Panc1 (cell line): ENCODE results near the gene SLFN12L. TPM values are rescaled to one million over a fixed set of nuclear protein-coding genes. Genes with fewer than 3 reads are reported as not detected.
"Not testable (repeated sequence)": the region's sequence is repeated elsewhere in the genome, so short reads cannot be mapped to it uniquely, and the experiment has no call there.

ENCODE experiments used
- ATAC-seq: fragments of 200-7000 bp; cut with Tn5 transposase; 2 replicates; pipeline ENCODE4 v1.9.1; 2020; ENCODE audit warnings: mild to moderate bottlenecking, moderate library complexity
- BruUV-seq: library from RNA; stranded (reverse); fragments of 400-500 nt; replicated peaks from 2 replicates; lab custom pipeline; 2021; lab: Mats Ljungman, UMichigan
- CTCF ChIA-PET: fragments of 300-600 bp; sonication (Branson Sonifier 250); formaldehyde crosslinking; loops from one replicate; lab custom pipeline; 2022; ENCODE audit warnings: antibody characterized with exemption; lab: Charles Lee
- POLR2A ChIA-PET: fragments of 300-600 bp; sonication (Branson Sonifier 250); formaldehyde crosslinking; loops from one replicate; lab custom pipeline; 2022; ENCODE audit warnings: antibody characterized with exemption; lab: Charles Lee
- DNase-seq: peaks from one replicate; pipeline ENCODE4 v3.0.0-alpha.2; 2010; ENCODE audit warnings: low read depth, low spot score
- H3K27ac ChIP-seq: 2 replicates; pipeline ENCODE4 v1.5.1; 2011; ENCODE audit warnings: mild to moderate bottlenecking, low read length, inconsistent platforms
- H3K27me3 ChIP-seq: fragments of 200-500 bp; sonication (Bioruptor generic); 2 replicates; pipeline ENCODE4 v1.6.0; 2014; ENCODE audit warnings: low read length, inconsistent platforms; ENCODE audit not compliant: control insufficient read depth, insufficient read depth
- H3K36me3 ChIP-seq: fragments of 200-500 bp; sonication (Bioruptor generic); 2 replicates; pipeline ENCODE4 v1.5.1; 2014; ENCODE audit warnings: inconsistent platforms, mild to moderate bottlenecking, low read length, moderate library complexity; ENCODE audit not compliant: control insufficient read depth, insufficient read depth
- H3K4me1 ChIP-seq: 2 replicates; pipeline ENCODE4 v1.5.1; 2011; ENCODE audit warnings: inconsistent platforms, mild to moderate bottlenecking, low read length, moderate library complexity; ENCODE audit not compliant: control insufficient read depth, insufficient read depth
- H3K4me3 ChIP-seq, 2 experiments: 2 replicates each; pipeline ENCODE4 v1.5.1; 2011 to 2012; ENCODE audit warnings: low read depth in 2 of 2, low read length in 2 of 2, mild to moderate bottlenecking in 2 of 2, inconsistent platforms in 1 of 2, moderate library complexity in 1 of 2
- H3K9me3 ChIP-seq: fragments of 200-500 bp; sonication (Bioruptor generic); 2 replicates; pipeline ENCODE4 v1.5.1; 2014; ENCODE audit warnings: low read depth, mild to moderate bottlenecking, inconsistent platforms, low read length, moderate library complexity; ENCODE audit not compliant: control insufficient read depth, insufficient read depth
- CTCF ChIP-seq: fragments of 450-650 bp; IDR thresholded peaks from 2 replicates; pipeline ENCODE4 v1.5.1; 2017; ENCODE audit warnings: mild to moderate bottlenecking
- POLR2AphosphoS5 ChIP-seq: IDR thresholded peaks from 2 replicates; pipeline ENCODE4 v1.6.1; 2012; ENCODE audit warnings: mild to moderate bottlenecking, low read depth, low read length, moderate library complexity
- REST ChIP-seq, 2 experiments: IDR thresholded peaks; 2 replicates each; pipeline ENCODE4 v1.6.1; 2011 to 2012; ENCODE audit warnings: low read depth in 2 of 2, control low read depth in 1 of 2, low read length in 1 of 2, mild to moderate bottlenecking in 1 of 2, moderate library complexity in 1 of 2; ENCODE audit not compliant: insufficient read depth in 1 of 2
- SIN3A ChIP-seq: IDR thresholded peaks from 2 replicates; pipeline ENCODE4 v1.6.1; 2012; ENCODE audit warnings: low read depth, mild to moderate bottlenecking, low read length, moderate library complexity, borderline replicate concordance; ENCODE audit not compliant: insufficient read depth
- TCF7L2 ChIP-seq: IDR thresholded peaks from 2 replicates; pipeline ENCODE4 v1.6.1; 2011; ENCODE audit warnings: mild to moderate bottlenecking, low read depth, low read length, inconsistent platforms
- in situ Hi-C: cut with HindIII; loops from 2 replicates; pipeline ENCODE4 v1.10.0; 2016; ENCODE audit warnings: low sequenced_read_pairs, low pct_unique_long_range_greater_than_20kb
- intact Hi-C: fragments of 100-400 bp; cut with micrococcal nuclease; formaldehyde crosslinking; loops from one replicate; pipeline ENCODE4 v1.10.0; 2022; ENCODE audit not compliant: unreplicated experiment
- total RNA-seq: library from RNA; stranded (reverse); gene quantifications from one replicate; pipeline ENCODE4 v1.2.1, GENCODE V29; 2021; ENCODE audit not compliant: unreplicated experiment

Gene SLFN12L
- total RNA-seq, 1 experiment from 2014 or later: 0.33 TPM

GRCh38 chr17:35519439-35519838, 18.0 kb downstream of the SLFN12L start:
- Histone ChIP-seq H3K27me3 (0 out of 2 replicates have a peak, but pooled peaks cover 3% of the 10 kb centered on the region), H3K4me3 (no peak overlapping the region), H3K9me3 (no peaks in the 10 kb centered on the region), H3K27ac (no peak overlapping the region), H3K4me1 (no peaks in the 10 kb centered on the region), H3K36me3 (no peaks in the 10 kb centered on the region)
- no TSS peak for BruUV-seq
- intact Hi-C loops: no loop called here
- CTCF ChIA-PET: no interaction called here
- in situ Hi-C loops: no loop called here
- no peak for ATAC-seq
- no peak for DNase-seq
- POLR2A ChIA-PET: no interaction called here
- no peak for TF ChIP-seq POLR2AphosphoS5
- no peak for TF ChIP-seq REST (IDR thresholded peaks at IDR 0.05; ENCODE audit: insufficient read depth in 1 of 2, low read depth in 2 of 2, low read length in 1 of 2)
- TF ChIP-seq TCF7L2: no peak
- TF ChIP-seq CTCF: no peak
- TF ChIP-seq SIN3A: no peak

- BruUV-seq, ATAC-seq, H3K27ac ChIP-seq, H3K4me1 ChIP-seq, H3K9me3 ChIP-seq, H3K4me3 ChIP-seq, intact Hi-C loops, H3K36me3 ChIP-seq, in situ Hi-C loops, H3K27me3 ChIP-seq, DNase-seq, POLR2A ChIA-PET: not testable (repeated sequence)
- CTCF ChIA-PET: interaction anchor here (0.6 kb wide), 1 partner anchor 15 kb away, joined by 3 read pairs; no protein-coding TSS in a partner anchor
Measured at GRCh38 chr17:35518431-35518830, 19.0 kb downstream of the SLFN12L start.

GRCh38 chr17:35515027-35515426, 22.5 kb downstream of the SLFN12L start:
- intact Hi-C loops: no loop called here
- DNase-seq: no peak
- BruUV-seq: no TSS peak
- in situ Hi-C loops: no loop called here
- no peak for TF ChIP-seq REST (IDR thresholded peaks at IDR 0.05; ENCODE audit: insufficient read depth in 1 of 2, low read depth in 2 of 2, low read length in 1 of 2)
- TF ChIP-seq CTCF: no peak
- TF ChIP-seq SIN3A: no peak
- TF ChIP-seq TCF7L2: no peak
- no peak for TF ChIP-seq POLR2AphosphoS5
- Histone ChIP-seq H3K9me3 (no peaks in the 10 kb centered on the region), H3K4me3 (no peak overlapping the region), H3K4me1 (no peaks in the 10 kb centered on the region), H3K27ac (no peak overlapping the region), H3K36me3 (no peaks in the 10 kb centered on the region), H3K27me3 (peaks cover 5% of the 10 kb centered on the region; the same call in 1 of the 2 replicates)
- ATAC-seq: no peak
- CTCF ChIA-PET: no interaction called here
- POLR2A ChIA-PET: no interaction called here
